ENCODE measurements around the gene COL18A1. TPM values are rescaled to one million over a fixed set of nuclear protein-coding genes. Genes with fewer than 3 reads are reported as not detected.
A peak's percentile ranks its signal among the peaks of the same experiment; 100 is the strongest.
"Not testable (repeated sequence)": the region's sequence is repeated elsewhere in the genome, so short reads cannot be mapped to it uniquely, and the experiment has no call there.

The COL18A1 gene
- total RNA-seq, 3 donors from 2014 or later (not counting 1 experiment from before 2014, with no cell fraction given) = 12.3 to 22.3 (median 12.7) TPM

GRCh38 chr21:45362077-45362747 is 42.8 kb upstream of the COL18A1 start:
- no peak overlapping the region for H3K4me3 Mint-ChIP-seq
- H3K4me1 Mint-ChIP-seq = peaks cover 0 to 5% of the 10 kb centered on the region in 2 donors
- H3K27me3 ChIP-seq (ENCODE audit: control insufficient read depth, insufficient read depth, low read length) = no peaks in the 10 kb centered on the region
- TF ChIP-seq CTCF (IDR thresholded peaks at IDR 0.05) = no peak
- intact Hi-C loops (cut with micrococcal nuclease) = no loop called here
- H3K36me3 ChIP-seq (ENCODE audit: control insufficient read depth, insufficient read depth, low read length) = no peaks in the 10 kb centered on the region
- H3K9me3 ChIP-seq (ENCODE audit: control insufficient read depth, insufficient read depth, low read length) = no peaks in the 10 kb centered on the region
- no peak overlapping the region for H3K27ac Mint-ChIP-seq
- no peak overlapping the region for H3K27ac ChIP-seq (ENCODE audit: low read length)
- 84% methylated on average over 15 of the region's 15 CpGs for WGBS (ENCODE audit: insufficient coverage)
- peaks cover 0 to 20% of the 10 kb centered on the region in 2 donors for H3K27me3 Mint-ChIP-seq (ENCODE audit: low read depth in 2 of 2)
- no peaks in the 10 kb centered on the region for H3K36me3 Mint-ChIP-seq
- no peak for DNase-seq
- no peaks in the 10 kb centered on the region for H3K4me1 ChIP-seq (ENCODE audit: control insufficient read depth, insufficient read depth, low read length)
- no peaks in the 10 kb centered on the region for H3K9me3 Mint-ChIP-seq
- no peak overlapping the region for H3K4me3 ChIP-seq (ENCODE audit: low read length)
- no peak for ATAC-seq

- ATAC-seq = no peak
- Mint-ChIP-seq H3K27ac (no peak overlapping the region), H3K4me3 (no peak overlapping the region), H3K27me3 (ENCODE audit: low read depth in 2 of 2) (peaks cover 0 to 21% of the 10 kb centered on the region in 2 donors), H3K4me1 (peaks cover 0 to 5% of the 10 kb centered on the region in 2 donors), H3K36me3 (no peaks in the 10 kb centered on the region), H3K9me3 (no peaks in the 10 kb centered on the region)
- Histone ChIP-seq H3K9me3 (ENCODE audit: control insufficient read depth, insufficient read depth, low read length) (no peaks in the 10 kb centered on the region), H3K27ac (ENCODE audit: low read length) (no peak overlapping the region), H3K27me3 (ENCODE audit: control insufficient read depth, insufficient read depth, low read length) (no peaks in the 10 kb centered on the region), H3K4me1 (ENCODE audit: control insufficient read depth, insufficient read depth, low read length) (no peaks in the 10 kb centered on the region), H3K36me3 (ENCODE audit: control insufficient read depth, insufficient read depth, low read length) (no peaks in the 10 kb centered on the region), H3K4me3 (ENCODE audit: low read length) (no peak overlapping the region)
- intact Hi-C loops (cut with micrococcal nuclease) = no loop called here
- no peak for DNase-seq
- TF ChIP-seq CTCF (IDR thresholded peaks at IDR 0.05) = no peak
- 94% methylated on average over 14 of the region's 14 CpGs for WGBS (ENCODE audit: insufficient coverage)
These were observed 42.2 kb upstream of the COL18A1 start for GRCh38 chr21:45362748-45363145.

- H3K27ac Mint-ChIP-seq; H3K27me3 ChIP-seq (ENCODE audit: control insufficient read depth, insufficient read depth, low read length): not testable (repeated sequence)
These were observed 41.7 kb upstream of the COL18A1 start for GRCh38 chr21:45363272-45363671.

DNA sequence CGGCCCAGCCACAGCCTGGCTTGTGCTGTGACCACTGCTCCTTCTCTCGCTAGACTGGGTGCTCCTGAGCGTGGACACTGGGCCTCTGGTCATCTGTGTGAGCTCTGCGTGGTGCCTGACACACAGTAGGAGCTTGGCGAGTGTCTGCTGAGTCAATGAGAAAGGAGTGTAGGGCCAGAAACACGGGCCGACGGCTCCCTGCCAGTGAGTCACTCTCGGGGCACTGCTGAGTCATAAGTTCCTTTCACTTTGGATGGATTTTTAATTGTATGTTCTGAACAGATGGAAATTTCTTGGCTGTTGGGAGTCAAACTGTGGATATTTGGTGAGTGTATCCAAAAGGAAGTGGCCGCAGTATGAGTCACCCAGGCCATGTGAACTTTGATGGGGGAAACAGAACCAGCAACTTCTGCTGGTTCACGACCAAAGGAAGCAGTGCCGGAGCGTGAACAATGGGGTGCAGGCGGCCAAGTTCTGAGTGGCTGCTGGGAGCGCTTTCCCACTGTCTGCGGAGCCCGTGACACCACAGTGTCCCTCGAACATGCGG is 41.0 kb upstream of the COL18A1 start:
- WGBS (ENCODE audit: insufficient coverage) = 49% methylated on average over 19 of the region's 19 CpGs
- no peak for DNase-seq
- H3K9me3 ChIP-seq (ENCODE audit: control insufficient read depth, insufficient read depth, low read length) = no peaks in the 10 kb centered on the region
- peak in 2 of 3 donors; percentile 39 to 40 for ATAC-seq
- no peaks in the 10 kb centered on the region for H3K36me3 Mint-ChIP-seq
- H3K4me1 ChIP-seq (ENCODE audit: control insufficient read depth, insufficient read depth, low read length) = no peaks in the 10 kb centered on the region
- H3K4me1 Mint-ChIP-seq = peaks cover 0 to 11% of the 10 kb centered on the region in 2 donors
- peak overlapping the region; percentile 15 to 41 for H3K27ac Mint-ChIP-seq
- H3K27ac ChIP-seq (ENCODE audit: low read length) = no peak overlapping the region
- intact Hi-C loops (cut with micrococcal nuclease) = no loop called here
- no peaks in the 10 kb centered on the region for H3K36me3 ChIP-seq (ENCODE audit: control insufficient read depth, insufficient read depth, low read length)
- peak overlapping the region; percentile 45 for H3K4me3 Mint-ChIP-seq
- no peaks in the 10 kb centered on the region for H3K9me3 Mint-ChIP-seq
- TF ChIP-seq CTCF (IDR thresholded peaks at IDR 0.05) = no peak
- H3K4me3 ChIP-seq (ENCODE audit: low read length) = no peak overlapping the region
- H3K27me3 ChIP-seq (ENCODE audit: control insufficient read depth, insufficient read depth, low read length) = no peaks in the 10 kb centered on the region
- H3K27me3 Mint-ChIP-seq (ENCODE audit: low read depth in 2 of 2) = peaks cover 3 to 28% of the 10 kb centered on the region in 2 donors

More at GRCh38 chr21:45363272-45363671, 41.7 kb upstream of the COL18A1 start:
- H3K4me1 ChIP-seq (ENCODE audit: control insufficient read depth, insufficient read depth, low read length); H3K36me3 Mint-ChIP-seq; H3K9me3 Mint-ChIP-seq; H3K27ac ChIP-seq (ENCODE audit: low read length); ATAC-seq; DNase-seq; H3K9me3 ChIP-seq (ENCODE audit: control insufficient read depth, insufficient read depth, low read length); H3K36me3 ChIP-seq (ENCODE audit: control insufficient read depth, insufficient read depth, low read length); H3K4me1 Mint-ChIP-seq; H3K4me3 Mint-ChIP-seq; intact Hi-C loops (cut with micrococcal nuclease); H3K4me3 ChIP-seq (ENCODE audit: low read length): not testable (repeated sequence)
- 96% methylated on average over 19 of the region's 19 CpGs for whole genome bisulfite sequencing (ENCODE audit: insufficient coverage)
- peaks cover 1 to 25% of the 10 kb centered on the region in 2 donors for H3K27me3 Mint-ChIP-seq (ENCODE audit: low read depth in 2 of 2)
